ENCODE data around the gene CD86. TPM values are rescaled to one million over a fixed set of nuclear protein-coding genes. Genes with fewer than 3 reads are reported as not detected.

CD86 gene
- polyA plus RNA-seq, 1 donor from 2014 or later, result not detected

- no peaks in the 10 kb centered on the region for H3K9me3 ChIP-seq (ENCODE audit: low read length)
These were observed 27.2 kb downstream of the CD86 start for GRCh38 chr3:122082357-122082756.

GRCh38 chr3:122084799-122085198 lies 29.6 kb downstream of the CD86 start:
- Histone ChIP-seq H3K79me2 (replicated peaks; ENCODE audit: insufficient read depth, low read length) (no peaks in the 10 kb centered on the region), H4K20me1 (ENCODE audit: insufficient read depth) (no peaks in the 10 kb centered on the region), H3K4me3 (ENCODE audit: low read length) (no peak overlapping the region), H3F3A (ENCODE audit: insufficient read depth, low read length, poor library complexity, severe bottlenecking) (no peaks in the 10 kb centered on the region), H3K9me2 (ENCODE audit: insufficient read depth, low read length) (no peaks in the 10 kb centered on the region), H3K9ac (ENCODE audit: low read length) (no peak overlapping the region), H2AFZ (ENCODE audit: low read depth, low read length) (no peak overlapping the region), H3K36me3 (ENCODE audit: insufficient read depth, low read length) (no peaks in the 10 kb centered on the region), H3K4me2 (ENCODE audit: low read length) (no peak overlapping the region), H3K27me3 (ENCODE audit: insufficient read depth, low read depth, low read length) (no peaks in the 10 kb centered on the region), H3K9me3 (ENCODE audit: low read length) (no peaks in the 10 kb centered on the region), H3K27ac (ENCODE audit: low read length) (no peak overlapping the region)
- no peak for TF ChIP-seq CTCF (IDR thresholded peaks at IDR 0.05; ENCODE audit: poor library complexity, severe bottlenecking)
- no peak for TF ChIP-seq POLR2AphosphoS5 (IDR thresholded peaks at IDR 0.05)
- no peak for TF ChIP-seq REST (IDR thresholded peaks at IDR 0.05; ENCODE audit: borderline replicate concordance)
- TF ChIP-seq TAF1 (IDR thresholded peaks at IDR 0.05; ENCODE audit: low read depth), result no peak
- TF ChIP-seq EP300 (conservative IDR thresholded peaks at IDR 0.05; ENCODE audit: poor library complexity, severe bottlenecking), result no peak
- TF ChIP-seq EZH2 (IDR thresholded peaks at IDR 0.05; ENCODE audit: borderline replicate concordance, insufficient read depth, low read length, poor library complexity, severe bottlenecking), result no peak
- no peak for TF ChIP-seq SMC3 (conservative IDR thresholded peaks at IDR 0.05; ENCODE audit: poor library complexity)
- no peak for TF ChIP-seq RAD21 (conservative IDR thresholded peaks at IDR 0.05)
- no peak for TF ChIP-seq MXI1 (conservative IDR thresholded peaks at IDR 0.05; ENCODE audit: poor library complexity, severe bottlenecking)

More at GRCh38 chr3:122082357-122082756, 27.2 kb downstream of the CD86 start:
- TF ChIP-seq TAF1 (IDR thresholded peaks at IDR 0.05; ENCODE audit: low read depth) (no peak), MXI1 (conservative IDR thresholded peaks at IDR 0.05; ENCODE audit: poor library complexity, severe bottlenecking) (no peak), SMC3 (conservative IDR thresholded peaks at IDR 0.05; ENCODE audit: poor library complexity) (no peak)
- no peak overlapping the region for H2AFZ ChIP-seq (ENCODE audit: low read depth, low read length)
- no peaks in the 10 kb centered on the region for H3K9me2 ChIP-seq (ENCODE audit: insufficient read depth, low read length)
- no peaks in the 10 kb centered on the region for H3F3A ChIP-seq (ENCODE audit: insufficient read depth, low read length, poor library complexity, severe bottlenecking)
- H4K20me1 ChIP-seq (ENCODE audit: insufficient read depth), result no peaks in the 10 kb centered on the region
- no peak overlapping the region for H3K4me3 ChIP-seq (ENCODE audit: low read length)
- H3K4me2 ChIP-seq (ENCODE audit: low read length), result no peak overlapping the region
- no peaks in the 10 kb centered on the region for H3K27me3 ChIP-seq (ENCODE audit: insufficient read depth, low read depth, low read length)
- no peak overlapping the region for H3K9ac ChIP-seq (ENCODE audit: low read length)
- no peaks in the 10 kb centered on the region for H3K36me3 ChIP-seq (ENCODE audit: insufficient read depth, low read length)
- no peak overlapping the region for H3K27ac ChIP-seq (ENCODE audit: low read length)
- no peaks in the 10 kb centered on the region for H3K79me2 ChIP-seq (replicated peaks; ENCODE audit: insufficient read depth, low read length)

DNA sequence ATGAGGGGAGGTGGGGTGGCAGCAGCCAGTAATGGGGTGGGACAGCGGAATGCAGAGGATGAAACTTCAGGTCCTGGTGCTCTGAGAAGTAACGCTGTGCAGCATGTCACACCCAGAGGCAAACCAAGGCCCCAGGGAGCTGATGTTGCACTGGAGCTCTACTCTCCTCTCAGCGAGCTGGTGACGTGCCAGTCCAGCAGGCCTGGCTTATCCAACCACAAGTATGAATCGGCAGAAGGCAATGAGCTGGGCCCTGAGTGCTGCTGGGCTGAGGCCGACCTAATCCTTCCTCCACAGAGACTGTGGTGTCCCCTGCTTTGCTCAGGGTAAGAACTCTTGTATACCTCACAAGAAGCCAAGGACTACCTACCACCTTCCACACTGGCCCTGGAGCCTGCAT lies 30.5 kb downstream of the CD86 start:
- H4K20me1 ChIP-seq (ENCODE audit: insufficient read depth), result no peaks in the 10 kb centered on the region
- no peaks in the 10 kb centered on the region for H3F3A ChIP-seq (ENCODE audit: insufficient read depth, low read length, poor library complexity, severe bottlenecking)
- H3K9me2 ChIP-seq (ENCODE audit: insufficient read depth, low read length), result no peaks in the 10 kb centered on the region
- no peaks in the 10 kb centered on the region for H3K36me3 ChIP-seq (ENCODE audit: insufficient read depth, low read length)
- H3K9ac ChIP-seq (ENCODE audit: low read length), result no peak overlapping the region
- H2AFZ ChIP-seq (ENCODE audit: low read depth, low read length), result no peak overlapping the region
- H3K4me2 ChIP-seq (ENCODE audit: low read length), result no peak overlapping the region
- H3K27me3 ChIP-seq (ENCODE audit: insufficient read depth, low read depth, low read length), result no peaks in the 10 kb centered on the region
- no peaks in the 10 kb centered on the region for H3K9me3 ChIP-seq (ENCODE audit: low read length)
- H3K27ac ChIP-seq (ENCODE audit: low read length), result no peak overlapping the region
- H3K4me3 ChIP-seq (ENCODE audit: low read length), result no peak overlapping the region
- TF ChIP-seq TAF1 (IDR thresholded peaks at IDR 0.05; ENCODE audit: low read depth), result no peak
- TF ChIP-seq EP300 (conservative IDR thresholded peaks at IDR 0.05; ENCODE audit: poor library complexity, severe bottlenecking), result no peak
- no peak for TF ChIP-seq SMC3 (conservative IDR thresholded peaks at IDR 0.05; ENCODE audit: poor library complexity)
- no peak for TF ChIP-seq EZH2 (IDR thresholded peaks at IDR 0.05; ENCODE audit: borderline replicate concordance, insufficient read depth, low read length, poor library complexity, severe bottlenecking)
- TF ChIP-seq RAD21 (conservative IDR thresholded peaks at IDR 0.05), result no peak
- no peaks in the 10 kb centered on the region for H3K79me2 ChIP-seq (replicated peaks; ENCODE audit: insufficient read depth, low read length)

All from neural cell (in vitro differentiated cells).